ENCODE data around the gene PDE11A. TPM values are rescaled to one million over a fixed set of nuclear protein-coding genes. Genes with fewer than 3 reads are reported as not detected.

PDE11A gene
- total and polyA plus RNA-seq, 2 of the 13 experiments (the other 11 are each of a cell fraction or from before 2014, with no cell fraction given): 1.2 to 1.7 TPM

- Histone ChIP-seq H3K4me2 (ENCODE audit: low read depth, low read length) (no peak overlapping the region), H3K9me3 (ENCODE audit: low read length) (no peaks in the 10 kb centered on the region), H3K79me2 (ENCODE audit: insufficient read depth, low read length) (no peaks in the 10 kb centered on the region), H4K20me1 (ENCODE audit: insufficient read depth, low read length) (no peaks in the 10 kb centered on the region), H3K4me1 (ENCODE audit: insufficient read depth, low read length) (no peaks in the 10 kb centered on the region), H3K4me3 (replicated peaks in 1 of 3; ENCODE audit: insufficient read depth in 1 of 3, low read depth in 2 of 3, low read length in 3 of 3) (no peak overlapping the region), H3K9ac (ENCODE audit: insufficient read depth, low read depth, low read length) (no peak overlapping the region), H3K36me3 (replicated peaks in 1 of 2; ENCODE audit: control insufficient read depth in 1 of 2, insufficient read depth in 2 of 2, low read length in 2 of 2) (no peaks in the 10 kb centered on the region), H3K27ac (ENCODE audit: extremely low read length, insufficient read depth, low read length) (no peak overlapping the region), H2AFZ (ENCODE audit: low read length) (no peak overlapping the region), H3K27me3 (ENCODE audit: control insufficient read depth in 1 of 2, insufficient read depth in 2 of 2, low read length in 2 of 2) (0 out of 5 replicates have a peak, but pooled peaks cover 0 to 2% of the 10 kb centered on the region in 2 experiments)
- ChIA-PET POLR2A (no interaction called here), CTCF (ENCODE audit: low intra/inter-chr PET ratio, low total read pairs) (no interaction called here)
- no TSS peak for BruUV-seq (replicated peaks)
- no peak for ATAC-seq
- in situ Hi-C loops (cut with HindIII; ENCODE audit: extremely low pct_ligation_motif_present, low pct_unique_long_range_greater_than_20kb): no loop called here
- 75% methylated on average over 2 of the region's 2 CpGs for WGBS (ENCODE audit: low lambda C conversion rate)
- FAIRE-seq: no peak
- intact Hi-C loops (cut with micrococcal nuclease; ENCODE audit: unreplicated experiment): loop anchor here (5.0 kb wide), 2 partner anchors 73 to 163 kb away; partner anchors contain the start of gene PDE11A
- no peak for TF ChIP-seq ZBTB40 (IDR thresholded peaks at IDR 0.05)
- no peak for TF ChIP-seq ZBTB40 (CRISPR knock-in tag; IDR thresholded peaks at IDR 0.05)
- no peak for TF ChIP-seq NFRKB (IDR thresholded peaks at IDR 0.05)
- TF ChIP-seq HCFC1 (IDR thresholded peaks at IDR 0.05; ENCODE audit: low read depth, low read length): no peak
- no peak for TF ChIP-seq KDM5B (CRISPR knock-in tag; IDR thresholded peaks at IDR 0.05; ENCODE audit: borderline replicate concordance)
- TF ChIP-seq ZNF704 (CRISPR knock-in tag; IDR thresholded peaks at IDR 0.05; ENCODE audit: borderline replicate concordance): no peak
- no peak for TF ChIP-seq EEA1 (CRISPR knock-in tag; IDR thresholded peaks at IDR 0.05; ENCODE audit: borderline replicate concordance)
- no peak for TF ChIP-seq CENPBD1 (CRISPR knock-in tag; IDR thresholded peaks at IDR 0.05; ENCODE audit: borderline replicate concordance, low read depth)
- TF ChIP-seq MEF2D (CRISPR knock-in tag; IDR thresholded peaks at IDR 0.05): no peak
- DNase-seq (ENCODE audit: low spot score): no peak
Measured at GRCh38 chr2:177908824-177909223, 163.8 kb downstream of the PDE11A start.
